K562 (cell line): ENCODE results near the gene APOM. TPM values are rescaled to one million over a fixed set of nuclear protein-coding genes. Genes with fewer than 3 reads are reported as not detected.

ENCODE experiments used
- ARID4B ChIP-seq: sonication (generic); formaldehyde crosslinking; IDR thresholded peaks from 2 replicates; pipeline ENCODE4 v1.8.0; 2022; ENCODE audit warnings: mild to moderate bottlenecking, missing genetic modification reagents
- EZH2 ChIP-seq: IDR thresholded peaks from 2 replicates; pipeline ENCODE4 v1.6.1; 2012; ENCODE audit warnings: low read depth, mild to moderate bottlenecking, inconsistent platforms, low read length, borderline replicate concordance
- FOSL1 ChIP-seq: fragments of 200-800 bp; sonication (Bioruptor generic); conservative IDR thresholded peaks from 2 replicates; pipeline ENCODE4 v1.6.1; 2016; ENCODE audit warnings: missing genetic modification characterization, missing compliant biosample characterization
- GMEB1 ChIP-seq: fragments of 250-450 bp; sonication (Bioruptor Pico); IDR thresholded peaks from 2 replicates; pipeline ENCODE4 v1.4.0; 2020; ENCODE audit warnings: mild to moderate bottlenecking
- HMG20A ChIP-seq: fragments of 450-650 bp; formaldehyde crosslinking; conservative IDR thresholded peaks from 2 replicates; pipeline ENCODE4 v1.4.0; 2020; ENCODE audit warnings: mild to moderate bottlenecking, mixed read lengths
- KAT7 ChIP-seq: sonication (generic); formaldehyde crosslinking; IDR thresholded peaks from 2 replicates; pipeline ENCODE4 v1.8.0; 2022; ENCODE audit warnings: missing genetic modification reagents, mild to moderate bottlenecking, borderline replicate concordance
- MTA2 ChIP-seq: fragments of 450-650 bp; IDR thresholded peaks from 2 replicates; pipeline ENCODE4 v1.6.1; 2016; ENCODE audit warnings: low read depth
- PHTF2 ChIP-seq: fragments of 250-450 bp; sonication (Bioruptor Pico); IDR thresholded peaks from 2 replicates; pipeline ENCODE4 v1.5.0; 2021; ENCODE audit warnings: mild to moderate bottlenecking
- POLR3G ChIP-seq: IDR thresholded peaks from 2 replicates; pipeline ENCODE4 v1.6.1; 2011; ENCODE audit not compliant: insufficient read length, insufficient replicate concordance; ENCODE audit errors: extremely low read depth
- RCOR1 ChIP-seq, 2 experiments: IDR thresholded peaks; 2 replicates each; pipeline ENCODE4 v1.6.1; 2012; ENCODE audit warnings: low read depth in 2 of 2, low read length in 2 of 2, borderline replicate concordance in 1 of 2, improper control_type of control experiment in 1 of 2
- ZNF639 ChIP-seq, 2 experiments: fragments of 200-800 bp in 1 of 2; sonication (Bioruptor generic) in 1 of 2; sonication (generic) in 1 of 2; formaldehyde crosslinking in 1 of 2; IDR thresholded peaks in 1 of 2; conservative IDR thresholded peaks in 1 of 2; 2 replicates each; pipeline versions ENCODE4 v1.5.0 to v1.6.1; 2016 to 2020; ENCODE audit warnings: missing compliant biosample characterization in 1 of 2, missing genetic modification characterization in 1 of 2, missing genetic modification reagents in 1 of 2
- ZNF79 ChIP-seq: fragments of 250-450 bp; sonication (Bioruptor Pico); IDR thresholded peaks from 2 replicates; pipeline ENCODE4 v1.4.0; 2020; ENCODE audit warnings: low read depth, mild to moderate bottlenecking, moderate library complexity
- polyA plus RNA-seq, 8 experiments: library from polyadenylated mRNA; depleted of rRNA in 4 of 8; stranded (reverse) in 5 of 8; unstranded in 3 of 8; fragments of >200 nt; fragmentation: Nextera tagmentation in 2 of 8; fragmentation: Illumina TruSeq in 1 of 8; extraction: Ambion mirVana in 2 of 8; extraction: Trizol in 1 of 8; gene quantifications; 2 replicates each; pipeline versions ENCODE4 v1.2.1 to v1.2.3, GENCODE V29; 2011 to 2014; ENCODE audit warnings: inconsistent platforms in 1 of 8, missing spikeins in 1 of 8
- total RNA-seq, 7 experiments: library from RNA; depleted of rRNA in 6 of 7; stranded (reverse); fragments of >200 nt in 6 of 7; fragmentation: Illumina TruSeq in 2 of 7; extraction: Trizol in 2 of 7; gene quantifications; 2 replicates each; pipeline versions ENCODE4 v1.2.1 to v1.2.3, GENCODE V29; 2011 to 2021; ENCODE audit warnings: low replicate concordance in 1 of 7
- TF ChIP-seq, protein P1 (sequence below): fragments of 250-450 bp; sonication (Bioruptor Pico); IDR thresholded peaks from 2 replicates; pipeline ENCODE4 v1.4.0; 2020

The APOM gene
- total and polyA plus RNA-seq, 9 of the 15 experiments (the other 6 are each of a cell fraction or from before 2014, with no cell fraction given), result 5.7 to 24.3 (median 10.4) TPM

DNA sequence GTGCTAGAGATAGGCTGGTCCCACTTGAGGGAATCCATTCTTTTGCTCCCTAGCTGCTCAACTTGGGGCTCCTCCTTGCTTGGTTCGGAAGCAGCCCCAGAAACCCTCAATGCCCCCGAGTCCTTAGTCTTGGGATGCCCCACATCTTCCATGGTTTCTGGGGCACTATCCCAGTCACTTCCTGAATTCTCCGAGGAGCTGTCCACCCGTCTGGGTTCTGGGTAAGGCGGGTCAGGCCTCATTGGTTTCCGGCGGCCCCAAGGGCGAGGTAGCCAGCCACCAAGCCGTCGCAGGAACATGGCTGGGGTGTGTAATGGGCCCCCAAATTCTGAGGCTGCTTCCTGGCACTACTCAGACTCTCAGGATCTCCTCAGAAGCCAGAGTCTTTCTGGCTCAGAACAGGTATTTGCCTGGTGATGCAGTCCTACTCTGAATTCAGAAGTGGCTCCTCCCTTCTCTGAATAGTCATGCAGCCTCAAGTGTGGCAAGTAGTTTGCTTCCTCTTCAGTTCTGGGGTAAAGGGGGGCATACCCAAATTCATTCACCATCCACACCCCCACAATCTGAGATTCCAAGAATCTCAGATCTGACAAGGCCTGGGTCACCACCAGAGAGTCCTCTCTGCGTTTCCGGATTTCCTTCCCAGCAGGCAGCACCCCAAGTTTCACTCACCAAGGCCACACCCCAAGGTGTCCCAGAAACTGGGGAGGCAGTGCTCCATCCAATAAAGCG, 4.1 kb downstream of the APOM start (continued):
- TF ChIP-seq ARID4B (peak; percentile 75; the same call in 1 of the 2 replicates), RCOR1 (IDR thresholded peaks at IDR 0.05; ENCODE audit: borderline replicate concordance in 1 of 2, low read depth in 2 of 2, low read length in 2 of 2) (peak in 1 of 2 experiments; percentile 2; a peak in 2 of 4 replicates), ZNF639 (CRISPR knock-in tag; conservative IDR thresholded peaks at IDR 0.05 in 1 of 2, IDR thresholded peaks at IDR 0.05 in 1 of 2) (no peak), ZNF79 (CRISPR knock-in tag) (no peak), EZH2 (no peak), KAT7 (CRISPR knock-in tag) (no peak), FOSL1 (tag) (no peak), POLR3G (no peak), MTA2 (no peak), HMG20A (CRISPR knock-in tag) (no peak), PHTF2 (no peak), GMEB1 (CRISPR knock-in tag) (no peak)
- TF ChIP-seq, protein P1, sequence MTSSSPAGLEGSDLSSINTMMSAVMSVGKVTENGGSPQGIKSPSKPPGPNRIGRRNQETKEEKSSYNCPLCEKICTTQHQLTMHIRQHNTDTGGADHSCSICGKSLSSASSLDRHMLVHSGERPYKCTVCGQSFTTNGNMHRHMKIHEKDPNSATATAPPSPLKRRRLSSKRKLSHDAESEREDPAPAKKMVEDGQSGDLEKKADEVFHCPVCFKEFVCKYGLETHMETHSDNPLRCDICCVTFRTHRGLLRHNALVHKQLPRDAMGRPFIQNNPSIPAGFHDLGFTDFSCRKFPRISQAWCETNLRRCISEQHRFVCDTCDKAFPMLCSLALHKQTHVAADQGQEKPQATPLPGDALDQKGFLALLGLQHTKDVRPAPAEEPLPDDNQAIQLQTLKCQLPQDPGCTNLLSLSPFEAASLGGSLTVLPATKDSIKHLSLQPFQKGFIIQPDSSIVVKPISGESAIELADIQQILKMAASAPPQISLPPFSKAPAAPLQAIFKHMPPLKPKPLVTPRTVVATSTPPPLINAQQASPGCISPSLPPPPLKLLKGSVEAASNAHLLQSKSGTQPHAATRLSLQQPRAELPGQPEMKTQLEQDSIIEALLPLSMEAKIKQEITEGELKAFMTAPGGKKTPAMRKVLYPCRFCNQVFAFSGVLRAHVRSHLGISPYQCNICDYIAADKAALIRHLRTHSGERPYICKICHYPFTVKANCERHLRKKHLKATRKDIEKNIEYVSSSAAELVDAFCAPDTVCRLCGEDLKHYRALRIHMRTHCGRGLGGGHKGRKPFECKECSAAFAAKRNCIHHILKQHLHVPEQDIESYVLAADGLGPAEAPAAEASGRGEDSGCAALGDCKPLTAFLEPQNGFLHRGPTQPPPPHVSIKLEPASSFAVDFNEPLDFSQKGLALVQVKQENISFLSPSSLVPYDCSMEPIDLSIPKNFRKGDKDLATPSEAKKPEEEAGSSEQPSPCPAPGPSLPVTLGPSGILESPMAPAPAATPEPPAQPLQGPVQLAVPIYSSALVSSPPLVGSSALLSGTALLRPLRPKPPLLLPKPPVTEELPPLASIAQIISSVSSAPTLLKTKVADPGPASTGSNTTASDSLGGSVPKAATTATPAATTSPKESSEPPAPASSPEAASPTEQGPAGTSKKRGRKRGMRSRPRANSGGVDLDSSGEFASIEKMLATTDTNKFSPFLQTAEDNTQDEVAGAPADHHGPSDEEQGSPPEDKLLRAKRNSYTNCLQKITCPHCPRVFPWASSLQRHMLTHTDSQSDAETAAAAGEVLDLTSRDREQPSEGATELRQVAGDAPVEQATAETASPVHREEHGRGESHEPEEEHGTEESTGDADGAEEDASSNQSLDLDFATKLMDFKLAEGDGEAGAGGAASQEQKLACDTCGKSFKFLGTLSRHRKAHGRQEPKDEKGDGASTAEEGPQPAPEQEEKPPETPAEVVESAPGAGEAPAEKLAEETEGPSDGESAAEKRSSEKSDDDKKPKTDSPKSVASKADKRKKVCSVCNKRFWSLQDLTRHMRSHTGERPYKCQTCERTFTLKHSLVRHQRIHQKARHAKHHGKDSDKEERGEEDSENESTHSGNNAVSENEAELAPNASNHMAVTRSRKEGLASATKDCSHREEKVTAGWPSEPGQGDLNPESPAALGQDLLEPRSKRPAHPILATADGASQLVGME (CRISPR knock-in tag), result no peak
